ENCODE measurements around the gene ZCCHC24. TPM values are rescaled to one million over a fixed set of nuclear protein-coding genes. Genes with fewer than 3 reads are reported as not detected.

The ZCCHC24 gene
- total RNA-seq, 1 experiment from 2014 or later = 6.0 TPM

DNA sequence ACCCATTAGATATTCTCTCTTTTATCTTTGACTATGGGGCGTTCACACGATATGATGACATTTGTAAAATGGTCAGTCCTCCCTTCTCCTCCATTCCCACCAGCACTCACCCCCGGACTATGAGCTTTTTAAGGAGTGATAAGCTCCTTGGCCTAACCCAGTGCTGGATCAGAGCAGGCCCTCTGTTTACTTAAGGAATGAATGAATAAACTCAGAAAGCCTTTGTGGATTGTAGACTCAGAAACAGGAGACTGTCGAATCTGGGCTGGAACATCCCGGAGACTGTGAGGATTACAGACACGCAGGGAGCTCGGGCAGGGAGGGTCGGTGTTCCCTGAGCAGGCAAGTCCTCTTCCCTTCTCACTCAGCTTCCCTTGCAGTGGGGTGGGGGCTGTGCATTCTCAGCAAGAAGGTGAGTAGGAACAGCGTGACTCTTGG lies 6.8 kb upstream of the ZCCHC24 start:
- Histone ChIP-seq H3F3A (ENCODE audit: insufficient read depth, low read depth) (peaks cover 14% of the 10 kb centered on the region; the same call in 1 of the 2 replicates), H3K36me3 (ENCODE audit: low read depth) (no peaks in the 10 kb centered on the region), H4K20me1 (ENCODE audit: insufficient read depth) (no peaks in the 10 kb centered on the region), H3K27ac (no peak overlapping the region), H3K4me1 (replicated peaks; ENCODE audit: insufficient read depth) (peaks cover 18% of the 10 kb centered on the region), H3K4me2 (no peak overlapping the region), H3K79me2 (ENCODE audit: low read depth) (no peaks in the 10 kb centered on the region), H3K9me2 (ENCODE audit: insufficient read depth) (no peaks in the 10 kb centered on the region), H3K27me3 (ENCODE audit: insufficient read depth, low read depth) (no peaks in the 10 kb centered on the region), H3K9me3 (ENCODE audit: insufficient read depth, low read depth) (no peaks in the 10 kb centered on the region), H3K4me3 (no peak overlapping the region), H2AFZ (no peak overlapping the region)
- CTCF ChIA-PET = interaction anchor here (0.7 kb wide), 1 partner anchor 31 kb away, joined by 3 read pairs; no protein-coding TSS in a partner anchor
- no peak for DNase-seq
- intact Hi-C loops (cut with micrococcal nuclease; ENCODE audit: unreplicated experiment) = no loop called here
- TF ChIP-seq EZH2 (IDR thresholded peaks at IDR 0.05; ENCODE audit: low read depth) = no peak
- TF ChIP-seq, protein P1, sequence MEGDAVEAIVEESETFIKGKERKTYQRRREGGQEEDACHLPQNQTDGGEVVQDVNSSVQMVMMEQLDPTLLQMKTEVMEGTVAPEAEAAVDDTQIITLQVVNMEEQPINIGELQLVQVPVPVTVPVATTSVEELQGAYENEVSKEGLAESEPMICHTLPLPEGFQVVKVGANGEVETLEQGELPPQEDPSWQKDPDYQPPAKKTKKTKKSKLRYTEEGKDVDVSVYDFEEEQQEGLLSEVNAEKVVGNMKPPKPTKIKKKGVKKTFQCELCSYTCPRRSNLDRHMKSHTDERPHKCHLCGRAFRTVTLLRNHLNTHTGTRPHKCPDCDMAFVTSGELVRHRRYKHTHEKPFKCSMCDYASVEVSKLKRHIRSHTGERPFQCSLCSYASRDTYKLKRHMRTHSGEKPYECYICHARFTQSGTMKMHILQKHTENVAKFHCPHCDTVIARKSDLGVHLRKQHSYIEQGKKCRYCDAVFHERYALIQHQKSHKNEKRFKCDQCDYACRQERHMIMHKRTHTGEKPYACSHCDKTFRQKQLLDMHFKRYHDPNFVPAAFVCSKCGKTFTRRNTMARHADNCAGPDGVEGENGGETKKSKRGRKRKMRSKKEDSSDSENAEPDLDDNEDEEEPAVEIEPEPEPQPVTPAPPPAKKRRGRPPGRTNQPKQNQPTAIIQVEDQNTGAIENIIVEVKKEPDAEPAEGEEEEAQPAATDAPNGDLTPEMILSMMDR (conservative IDR thresholded peaks at IDR 0.05) = no peak
- no TSS peak for BruUV-seq (replicated peaks)
- POLR2A ChIA-PET (ENCODE audit: unreplicated experiment) = no interaction called here

DNA sequence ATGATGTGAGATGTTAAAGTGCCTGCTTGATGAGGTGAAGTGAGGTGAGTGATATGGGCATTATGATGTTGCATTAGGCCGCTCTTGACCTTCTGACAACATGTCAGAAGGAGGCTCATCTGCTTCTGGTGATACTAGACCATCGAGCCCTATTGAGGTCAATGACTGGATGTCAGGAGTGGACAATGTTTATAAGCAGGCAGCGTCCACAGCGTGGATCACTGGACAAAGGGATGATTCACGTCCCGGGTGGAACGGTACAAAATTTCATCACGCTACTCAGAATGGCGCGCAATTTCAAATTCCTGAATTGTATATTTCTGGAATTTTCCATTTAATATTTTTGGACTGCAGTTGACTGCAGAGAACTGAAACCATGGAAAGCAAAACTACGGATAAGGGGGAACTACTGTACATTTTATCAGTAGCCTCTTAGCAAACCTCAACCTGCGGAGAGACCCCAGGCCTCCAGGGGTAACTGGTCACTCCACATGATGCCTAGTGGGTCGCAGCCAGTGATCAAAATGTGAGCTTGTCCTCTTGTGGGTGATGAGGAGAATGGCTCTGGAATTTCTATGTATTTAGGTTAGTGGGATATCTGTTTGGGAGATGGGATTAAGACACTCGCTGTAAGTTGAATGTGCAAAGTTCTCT lies 5.7 kb upstream of the ZCCHC24 start:
- CTCF ChIA-PET = no interaction called here
- no peak overlapping the region for H2AFZ ChIP-seq

GRCh38 chr10:79449181-79450146 lies 4.0 kb upstream of the ZCCHC24 start:
- DNase-seq = peak; percentile 39 to 60
- Histone ChIP-seq H4K20me1 (ENCODE audit: insufficient read depth) (no peaks in the 10 kb centered on the region), H3K9me3 (ENCODE audit: insufficient read depth, low read depth) (no peaks in the 10 kb centered on the region), H2AFZ (no peak overlapping the region), H3K27ac (peak overlapping the region; percentile 2; the same call in 1 of the 2 replicates), H3F3A (ENCODE audit: insufficient read depth, low read depth) (peaks cover 18% of the 10 kb centered on the region; the same call in 1 of the 2 replicates), H3K36me3 (ENCODE audit: low read depth) (no peaks in the 10 kb centered on the region), H3K79me2 (ENCODE audit: low read depth) (no peaks in the 10 kb centered on the region), H3K4me1 (replicated peaks; ENCODE audit: insufficient read depth) (peaks cover 23% of the 10 kb centered on the region), H3K27me3 (ENCODE audit: insufficient read depth, low read depth) (no peaks in the 10 kb centered on the region), H3K9me2 (ENCODE audit: insufficient read depth) (no peaks in the 10 kb centered on the region), H3K4me3 (no peak overlapping the region), H3K4me2 (peak overlapping the region; percentile 43)
- POLR2A ChIA-PET (ENCODE audit: unreplicated experiment) = no interaction called here
- intact Hi-C loops (cut with micrococcal nuclease; ENCODE audit: unreplicated experiment) = loop anchor here (5.0 to 10.0 kb wide), 2 partner anchors 47 to 295 kb away; no protein-coding TSS in a partner anchor
- CTCF ChIA-PET = no interaction called here
- BruUV-seq (replicated peaks) = no TSS peak
- no peak for TF ChIP-seq EZH2 (IDR thresholded peaks at IDR 0.05; ENCODE audit: low read depth)
- TF ChIP-seq, protein P1 (conservative IDR thresholded peaks at IDR 0.05) = no peak

More for the DNA sequence above, 5.7 kb upstream of the ZCCHC24 start:
- no peak for DNase-seq
- Histone ChIP-seq H3K9me3 (ENCODE audit: insufficient read depth, low read depth) (no peaks in the 10 kb centered on the region), H4K20me1 (ENCODE audit: insufficient read depth) (no peaks in the 10 kb centered on the region), H3K27me3 (ENCODE audit: insufficient read depth, low read depth) (no peaks in the 10 kb centered on the region), H3F3A (ENCODE audit: insufficient read depth, low read depth) (peaks cover 18% of the 10 kb centered on the region; the same call in 1 of the 2 replicates), H3K4me3 (no peak overlapping the region), H3K79me2 (ENCODE audit: low read depth) (no peaks in the 10 kb centered on the region), H3K9me2 (ENCODE audit: insufficient read depth) (no peaks in the 10 kb centered on the region), H3K4me1 (replicated peaks; ENCODE audit: insufficient read depth) (peaks cover 18% of the 10 kb centered on the region), H3K36me3 (ENCODE audit: low read depth) (no peaks in the 10 kb centered on the region), H3K27ac (no peak overlapping the region), H3K4me2 (no peak overlapping the region)
- BruUV-seq (replicated peaks) = no TSS peak
- intact Hi-C loops (cut with micrococcal nuclease; ENCODE audit: unreplicated experiment) = no loop called here
- no peak for TF ChIP-seq EZH2 (IDR thresholded peaks at IDR 0.05; ENCODE audit: low read depth)
- TF ChIP-seq, protein P1 (conservative IDR thresholded peaks at IDR 0.05) = no peak
- POLR2A ChIA-PET (ENCODE audit: unreplicated experiment) = no interaction called here

Measured in PC-9 (cell line).